Peyer's patch (tissue), 4 donors: Measurements from ENCODE around the gene PALD1. TPM values are rescaled to one million over a fixed set of nuclear protein-coding genes. Genes with fewer than 3 reads are reported as not detected.

Source experiments
- DNase-seq, 3 donors: peaks; one replicate each; pipeline ENCODE4 v3.0.0-alpha.2; 2017 to 2019
- H3K27ac ChIP-seq, 4 donors: fragments of 200-600 bp; sonication (generic); one replicate each; pipeline ENCODE4 v1.5.1; 2016 to 2019
- H3K27me3 ChIP-seq, 2 donors: fragments of 200-600 bp; sonication (generic); one replicate each; pipeline ENCODE4 v1.5.1; 2019
- H3K36me3 ChIP-seq, 3 donors: fragments of 200-600 bp; sonication (generic); one replicate each; pipeline ENCODE4 v1.5.1; 2016 to 2019
- H3K4me1 ChIP-seq, 4 donors: fragments of 200-600 bp; sonication (generic); one replicate each; pipeline ENCODE4 v1.5.1; 2016 to 2019
- H3K4me3 ChIP-seq, 4 donors: fragments of 200-600 bp; sonication (generic); 1 replicate in 3 of 4; 2 replicates in 1 of 4; pipeline ENCODE4 v1.5.1; 2016 to 2019; ENCODE audit warnings: mild to moderate bottlenecking in 1 of 4
- H3K9me3 ChIP-seq, 4 donors: fragments of 200-600 bp; sonication (generic); one replicate each; pipeline ENCODE4 v1.5.1; 2016 to 2019; ENCODE audit warnings: mild to moderate bottlenecking in 1 of 4
- CTCF ChIP-seq, 6 experiments: fragments of 450-650 bp in 4 of 6; fragments of 200-600 bp in 2 of 6; sonication (generic) in 1 of 6; IDR thresholded peaks; one replicate each; pipeline ENCODE4 v1.5.1; 2017 to 2019; ENCODE audit warnings: antibody characterized with exemption in 6 of 6, mild to moderate bottlenecking in 3 of 6, moderate library complexity in 1 of 6
- POLR2A ChIP-seq, 2 donors: fragments of 450-650 bp; IDR thresholded peaks; one replicate each; pipeline ENCODE4 v1.5.1; 2017; ENCODE audit warnings: antibody characterized with exemption in 2 of 2, mild to moderate bottlenecking in 2 of 2, moderate library complexity in 2 of 2
- total RNA-seq, 4 donors: library from RNA; depleted of rRNA; stranded (reverse); fragments of >200 nt; gene quantifications; one replicate each; pipeline ENCODE4 v1.1.0, GENCODE V29; 2016

The PALD1 gene
- total RNA-seq, 4 donors from 2014 or later, result 1.2 to 15.7 (median 3.6) TPM

GRCh38 chr10:70590655-70591416 is 112.3 kb downstream of the PALD1 start:
- Histone ChIP-seq H3K4me1 (peaks cover 0 to 7% (median 0%) of the 10 kb centered on the region in 4 donors), H3K9me3 (no peaks in the 10 kb centered on the region), H3K27ac (no peak overlapping the region), H3K4me3 (no peak overlapping the region), H3K36me3 (no peaks in the 10 kb centered on the region), H3K27me3 (no peaks in the 10 kb centered on the region)
- TF ChIP-seq CTCF (IDR thresholded peaks at IDR 0.05) (no peak), POLR2A (IDR thresholded peaks at IDR 0.05) (no peak)
- DNase-seq, result no peak

- H3K4me1 ChIP-seq, result peaks cover 0 to 7% (median 0%) of the 10 kb centered on the region in 4 donors
- no peak for DNase-seq
- no peak overlapping the region for H3K4me3 ChIP-seq
- no peak overlapping the region for H3K27ac ChIP-seq
- TF ChIP-seq POLR2A (IDR thresholded peaks at IDR 0.05), result no peak
- TF ChIP-seq CTCF (IDR thresholded peaks at IDR 0.05), result no peak
- H3K36me3 ChIP-seq, result no peaks in the 10 kb centered on the region
- no peaks in the 10 kb centered on the region for H3K27me3 ChIP-seq
- H3K9me3 ChIP-seq, result no peaks in the 10 kb centered on the region
Measured at GRCh38 chr10:70592186-70592735, 113.7 kb downstream of the PALD1 start.

- no peaks in the 10 kb centered on the region for H3K27me3 ChIP-seq
- H3K27ac ChIP-seq, result no peak overlapping the region
- DNase-seq, result no peak
- TF ChIP-seq POLR2A (IDR thresholded peaks at IDR 0.05), result no peak
- TF ChIP-seq CTCF (IDR thresholded peaks at IDR 0.05), result no peak
- no peak overlapping the region for H3K4me3 ChIP-seq
- H3K4me1 ChIP-seq, result peaks cover 0 to 7% (median 0%) of the 10 kb centered on the region in 4 donors
- no peaks in the 10 kb centered on the region for H3K9me3 ChIP-seq
- no peaks in the 10 kb centered on the region for H3K36me3 ChIP-seq
Measured at GRCh38 chr10:70592746-70593512, 114.4 kb downstream of the PALD1 start.

GRCh38 chr10:70593513-70593890 is 114.9 kb downstream of the PALD1 start:
- TF ChIP-seq POLR2A (IDR thresholded peaks at IDR 0.05), result no peak
- TF ChIP-seq CTCF (IDR thresholded peaks at IDR 0.05), result no peak
- DNase-seq, result no peak
- Histone ChIP-seq H3K9me3 (no peaks in the 10 kb centered on the region), H3K36me3 (no peaks in the 10 kb centered on the region), H3K4me3 (no peak overlapping the region), H3K27me3 (no peaks in the 10 kb centered on the region), H3K4me1 (peaks cover 0 to 7% (median 0%) of the 10 kb centered on the region in 4 donors), H3K27ac (no peak overlapping the region)

- no peak overlapping the region for H3K27ac ChIP-seq
- DNase-seq, result no peak
- no peak for TF ChIP-seq POLR2A (IDR thresholded peaks at IDR 0.05)
- TF ChIP-seq CTCF (IDR thresholded peaks at IDR 0.05), result no peak
- H3K27me3 ChIP-seq, result no peaks in the 10 kb centered on the region
- H3K4me3 ChIP-seq, result no peak overlapping the region
- no peaks in the 10 kb centered on the region for H3K36me3 ChIP-seq
- no peaks in the 10 kb centered on the region for H3K9me3 ChIP-seq
- H3K4me1 ChIP-seq, result peaks cover 0 to 7% (median 0%) of the 10 kb centered on the region in 4 donors
Measured at GRCh38 chr10:70594161-70594560, 115.6 kb downstream of the PALD1 start.
